Endothelial cell of umbilical vein (primary cell): ENCODE results near the gene SELPLG.

ENCODE experiments used
- CTCF ChIP-seq, 2 donors: IDR thresholded peaks; 1 replicate in 1 of 2; 2 replicates in 1 of 2; pipeline ENCODE4 v1.5.1; 2011; ENCODE audit warnings: low read length in 2 of 2, mild to moderate bottlenecking in 2 of 2, moderate library complexity in 2 of 2, control low read depth in 1 of 2, inconsistent platforms in 1 of 2, low read depth in 1 of 2; ENCODE audit not compliant: insufficient read depth in 1 of 2; ENCODE audit errors: extremely low read depth in 1 of 2
- EZH2 ChIP-seq: IDR thresholded peaks from 2 replicates; pipeline ENCODE4 v1.6.1; 2012; ENCODE audit warnings: borderline replicate concordance, low read depth, mild to moderate bottlenecking, moderate library complexity, low read length, inconsistent platforms; ENCODE audit not compliant: severe bottlenecking
- FOS ChIP-seq: IDR thresholded peaks from 2 replicates; pipeline ENCODE4 v1.6.1; 2011; ENCODE audit warnings: mild to moderate bottlenecking, low read length, moderate library complexity, borderline replicate concordance; ENCODE audit not compliant: insufficient read depth
- MAX ChIP-seq: IDR thresholded peaks from 2 replicates; pipeline ENCODE4 v1.6.1; 2011; ENCODE audit not compliant: insufficient read depth, insufficient read length
- POLR2A ChIP-seq: IDR thresholded peaks from 2 replicates; pipeline ENCODE4 v1.6.1; 2012; ENCODE audit warnings: low read depth, mild to moderate bottlenecking, control low read depth, low read length
- POLR2AphosphoS5 ChIP-seq: IDR thresholded peaks from 2 replicates; pipeline ENCODE4 v1.6.1; 2012; ENCODE audit warnings: low read depth, mild to moderate bottlenecking, control low read depth, low read length, moderate library complexity; ENCODE audit not compliant: insufficient read depth

DNA sequence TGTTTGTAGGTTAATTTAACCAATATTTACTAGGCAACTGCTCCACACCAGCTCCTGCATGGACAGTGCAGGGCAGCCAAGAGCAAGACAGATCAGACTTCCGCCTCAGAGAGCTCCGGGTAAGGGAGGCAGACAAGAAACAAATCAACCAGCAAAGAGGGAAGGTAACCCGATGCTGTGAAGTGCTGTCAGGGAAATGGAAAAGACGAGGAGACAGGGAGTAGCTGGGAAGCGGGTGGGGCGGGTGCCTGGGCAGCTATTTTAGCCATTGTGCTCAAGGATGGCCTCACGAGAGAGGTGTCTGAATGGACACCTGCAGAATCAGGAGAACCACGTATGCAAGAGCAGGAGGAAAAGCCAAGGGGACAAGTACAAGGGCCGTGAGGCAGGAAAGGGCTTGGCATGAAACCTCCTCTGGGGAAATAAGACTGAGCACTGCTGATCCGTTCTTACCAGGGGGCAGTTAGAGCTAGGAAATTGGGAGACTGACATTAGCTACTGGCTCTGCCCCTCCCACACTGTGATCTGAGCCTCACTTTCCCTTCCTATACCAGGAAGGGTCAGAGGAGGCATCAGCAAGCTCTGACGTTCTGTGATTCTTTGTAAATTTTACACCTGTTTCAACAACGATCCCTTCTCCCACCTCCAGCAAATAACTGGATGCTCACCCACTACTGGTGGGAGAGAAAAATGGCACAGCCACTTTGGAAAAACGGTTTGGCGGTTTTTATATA is 29.3 kb downstream of the SELPLG start:
- TF ChIP-seq CTCF (IDR thresholded peaks at IDR 0.05; ENCODE audit: extremely low read depth in 1 of 2, insufficient read depth in 1 of 2, low read depth in 1 of 2, low read length in 2 of 2) = no peak
- no peak for TF ChIP-seq EZH2
- TF ChIP-seq POLR2AphosphoS5 = no peak
- TF ChIP-seq POLR2A = no peak
- no peak for TF ChIP-seq MAX
- TF ChIP-seq FOS = no peak
